ENCODE measurements around the gene GPSM1. TPM values are rescaled to one million over a fixed set of nuclear protein-coding genes. Genes with fewer than 3 reads are reported as not detected.
"Not testable (repeated sequence)": the region's sequence is repeated elsewhere in the genome, so short reads cannot be mapped to it uniquely, and the experiment has no call there.

Gene GPSM1
- total RNA-seq, 1 experiment from 2014 or later, result 92.9 TPM

DNA sequence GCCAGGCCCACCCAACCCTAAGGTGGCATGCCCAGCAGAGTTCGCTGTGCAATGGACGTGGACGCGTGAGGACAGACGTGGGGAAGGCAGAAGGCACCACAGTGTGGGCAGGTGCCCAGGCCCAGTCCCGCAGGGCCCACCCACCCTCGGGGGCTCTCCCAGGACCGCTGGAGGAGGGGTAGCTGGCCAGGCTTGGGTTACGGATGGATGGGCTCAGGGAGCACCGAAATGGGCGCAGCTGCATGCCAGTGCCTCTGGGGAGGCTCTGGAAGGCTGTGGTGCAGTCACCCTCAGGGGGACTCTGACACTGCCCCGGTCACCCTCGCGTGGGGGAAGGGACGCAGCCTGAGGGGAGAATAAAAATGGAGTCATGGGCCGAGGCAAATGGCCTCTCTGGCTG, 9.6 kb upstream of the GPSM1 start:
- no peak for DNase-seq (ENCODE audit: low spot score)

DNA sequence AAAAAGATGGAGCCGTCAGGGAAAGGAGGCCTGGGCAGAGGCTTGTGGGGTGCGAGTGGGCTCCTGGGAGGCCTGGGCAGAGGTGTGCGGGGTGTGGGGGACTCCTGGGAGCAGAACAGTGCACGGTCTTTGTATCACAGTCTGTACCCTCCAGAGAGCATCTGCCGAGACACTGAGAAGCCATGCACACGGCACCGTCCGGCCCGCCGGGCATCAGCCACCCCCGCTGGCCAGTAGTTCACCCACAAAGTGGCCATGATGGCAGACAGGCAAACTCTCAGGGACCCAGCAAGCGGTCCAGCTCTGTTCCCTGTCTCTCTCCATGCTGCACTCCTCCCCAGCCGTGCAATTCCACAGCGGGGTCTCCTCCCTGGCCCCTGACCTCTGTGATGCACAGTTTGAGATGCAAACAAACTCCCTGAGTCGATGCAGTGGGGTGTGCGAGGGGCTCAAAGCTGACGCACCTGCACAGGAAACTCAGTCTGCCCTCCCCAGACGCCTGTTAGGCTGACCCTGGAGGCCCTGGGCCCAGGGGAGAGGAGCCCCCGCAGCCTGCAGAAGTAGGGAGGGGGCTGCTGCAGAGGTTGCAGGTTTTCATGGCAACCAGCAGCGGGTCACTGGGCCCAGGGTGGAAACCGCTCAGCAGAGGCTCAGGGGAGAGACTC, 9.1 kb upstream of the GPSM1 start:
- DNase-seq (ENCODE audit: low spot score), result no peak

GRCh38 chr9:136318776-136319241, 8.5 kb upstream of the GPSM1 start:
- no peak for DNase-seq (ENCODE audit: low spot score)

GRCh38 chr9:136319244-136319643, 8.1 kb upstream of the GPSM1 start:
- not testable (repeated sequence) for DNase-seq (ENCODE audit: low spot score)

- not testable (repeated sequence) for DNase-seq (ENCODE audit: low spot score)
Observed at GRCh38 chr9:136319955-136320354, 7.4 kb upstream of the GPSM1 start.

DNA sequence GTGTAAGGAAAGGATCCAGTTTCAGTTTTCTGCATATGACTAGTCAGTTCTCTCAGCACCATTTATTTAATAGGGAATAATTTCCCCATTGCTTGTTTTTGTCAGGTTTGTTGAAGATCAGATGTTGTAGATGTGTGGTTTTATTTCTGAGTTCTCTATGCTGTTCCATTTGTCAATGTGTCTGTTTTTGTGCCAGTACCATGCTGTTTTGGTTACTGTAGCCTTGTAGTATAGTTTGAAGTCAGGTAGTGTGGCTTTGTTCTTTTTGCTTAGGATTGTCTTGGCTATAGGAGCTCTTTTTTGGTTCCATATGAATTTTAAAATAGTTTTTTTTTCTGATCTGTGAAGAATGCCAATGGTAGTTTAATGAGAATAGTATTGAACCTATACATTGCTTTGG, 6.4 kb upstream of the GPSM1 start:
- DNase-seq (ENCODE audit: low spot score), result not testable (repeated sequence)

DNA sequence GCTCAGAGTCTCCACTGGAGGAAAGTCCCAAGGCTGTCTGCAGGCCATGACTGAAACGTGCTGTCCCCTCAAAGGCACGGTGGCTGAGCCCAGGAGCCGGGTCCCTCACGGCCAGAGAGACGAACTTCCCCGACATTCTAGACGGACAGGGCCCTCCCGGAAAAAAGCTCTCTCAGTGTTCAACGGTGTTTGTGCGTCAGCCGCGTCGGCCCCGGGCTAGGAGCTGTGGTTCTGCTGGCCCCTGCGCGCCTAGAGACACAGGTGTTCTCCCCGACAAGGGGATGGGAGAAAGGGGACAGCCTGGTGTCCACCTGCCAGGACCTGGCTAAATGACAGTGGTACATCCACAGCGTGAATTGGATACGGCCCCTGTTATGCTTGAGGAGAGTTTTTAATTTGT, 5.8 kb upstream of the GPSM1 start:
- DNase-seq (ENCODE audit: low spot score), result no peak

DNA sequence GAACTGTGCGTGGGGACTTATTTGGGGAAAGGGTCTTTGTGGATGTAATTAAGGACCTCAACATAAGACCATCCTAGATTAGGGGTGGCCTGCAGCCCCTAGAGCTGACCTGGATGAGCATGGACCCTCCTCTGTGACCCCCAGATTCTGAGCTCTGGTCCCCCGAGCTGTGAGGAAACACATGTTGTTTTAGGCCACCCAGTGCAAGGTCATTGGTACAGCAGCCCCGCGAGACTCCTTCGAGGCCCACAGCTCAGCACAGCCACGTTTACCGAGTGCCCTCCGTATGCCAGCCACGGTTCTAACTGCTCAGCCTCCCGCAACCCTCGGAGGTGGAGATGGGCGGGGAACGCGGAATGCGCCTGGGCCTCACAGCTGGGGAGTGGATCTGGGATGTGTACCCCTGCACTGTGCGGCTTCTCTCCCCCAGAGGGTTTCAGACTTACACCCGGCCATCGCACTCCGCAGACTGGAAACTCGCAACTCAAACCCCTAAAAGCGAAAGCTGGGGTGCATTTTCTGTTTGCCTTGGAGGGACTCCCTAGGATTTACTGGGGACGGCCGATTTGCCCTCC, 4.5 kb upstream of the GPSM1 start:
- DNase-seq (ENCODE audit: low spot score), result no peak

GRCh38 chr9:136323371-136323789, 4.0 kb upstream of the GPSM1 start:
- no peak for DNase-seq (ENCODE audit: low spot score)

DNA sequence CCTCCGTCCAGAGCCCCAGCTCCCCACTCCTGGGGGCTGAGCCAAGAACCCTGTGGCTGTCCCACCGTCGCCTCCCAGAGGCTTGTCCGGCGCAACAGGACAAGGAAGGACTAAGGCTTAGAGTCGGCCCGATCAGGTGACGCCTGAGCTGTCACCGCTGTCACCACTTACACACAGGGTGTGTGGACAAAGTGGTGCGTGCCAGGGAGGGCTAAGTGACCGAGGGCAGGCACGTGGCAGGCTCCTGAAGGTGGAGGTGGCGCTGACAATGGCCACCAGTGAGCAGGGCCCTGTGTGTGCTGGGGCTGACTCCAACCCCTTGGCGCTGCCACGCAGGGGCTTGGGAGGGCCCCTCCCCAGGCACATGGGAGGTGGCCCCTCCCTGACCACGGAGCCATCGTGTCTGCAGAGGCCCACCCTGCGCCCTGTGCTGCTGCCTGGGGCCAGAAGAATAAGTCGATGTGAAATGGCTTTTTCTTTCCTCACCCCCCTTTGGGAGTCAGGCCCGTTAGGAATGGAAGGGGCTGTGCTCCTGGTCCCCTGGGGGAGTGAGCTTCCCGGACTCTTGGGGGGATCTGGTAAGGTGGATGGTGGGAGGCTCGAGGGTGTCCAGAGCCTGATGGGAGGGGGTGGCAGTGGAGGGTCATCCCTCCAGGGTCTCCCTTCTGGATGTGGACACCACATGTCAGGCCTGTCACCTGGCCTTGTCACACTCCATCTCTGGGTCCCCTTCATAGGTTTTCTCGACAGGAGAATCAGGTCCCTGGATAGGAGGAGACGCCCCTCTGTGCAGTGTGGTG, 2.6 kb upstream of the GPSM1 start:
- DNase-seq (ENCODE audit: low spot score), result no peak

DNA sequence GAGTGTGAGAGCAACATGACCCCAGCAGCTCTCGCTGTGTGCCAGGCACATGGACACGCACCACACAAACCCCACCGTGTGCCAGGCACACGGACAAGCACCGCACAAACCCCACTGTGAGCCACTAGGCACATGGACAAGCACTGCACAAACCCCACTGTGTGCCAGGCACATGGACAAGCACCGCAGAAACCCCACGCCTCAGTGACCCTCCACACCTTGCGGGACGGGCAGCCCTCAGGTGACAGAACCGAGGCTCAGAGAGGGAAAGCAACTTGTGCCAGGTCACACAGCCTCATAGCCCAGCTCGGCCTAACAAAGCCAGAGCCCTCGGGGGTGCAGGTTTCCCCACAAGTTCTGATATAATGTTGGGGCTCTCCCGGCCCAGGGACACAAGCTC, 2.0 kb upstream of the GPSM1 start:
- DNase-seq (ENCODE audit: low spot score), result no peak

GRCh38 chr9:136326061-136326760, 1.1 kb upstream of the GPSM1 start:
- peak; percentile 66 for DNase-seq (ENCODE audit: low spot score)

GRCh38 chr9:136326761-136327303, 507 bp upstream of the GPSM1 start:
- DNase-seq (ENCODE audit: low spot score), result no peak

- DNase-seq (ENCODE audit: low spot score), result no peak
Observed at GRCh38 chr9:136328011-136328621, 777 bp downstream of the GPSM1 start.

DNA sequence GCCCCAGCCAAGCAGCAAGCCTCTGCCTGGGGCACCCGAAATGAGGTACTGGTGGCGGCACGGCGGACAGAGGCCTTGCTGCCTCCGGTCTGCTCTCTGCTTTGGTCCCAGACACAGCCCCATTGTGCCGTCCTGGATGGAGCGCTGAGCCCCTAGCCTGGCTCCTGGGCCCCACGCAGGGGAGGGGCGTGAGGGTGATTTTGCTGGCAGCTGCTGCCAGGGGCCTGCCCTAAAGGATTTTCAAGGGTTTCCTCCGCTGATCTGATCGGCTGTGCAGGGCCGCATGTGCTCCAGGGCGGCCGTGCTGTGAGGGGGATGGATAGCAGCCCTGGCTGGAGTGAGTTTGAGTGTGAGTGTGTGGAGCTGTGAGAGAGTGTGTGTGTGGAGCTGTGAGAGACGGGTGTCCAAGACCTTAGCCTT, 1.3 kb downstream of the GPSM1 start:
- DNase-seq (ENCODE audit: low spot score), result no peak

GRCh38 chr9:136329211-136329627, 1.9 kb downstream of the GPSM1 start:
- DNase-seq (ENCODE audit: low spot score), result no peak

- no peak for DNase-seq (ENCODE audit: low spot score)
Observed at GRCh38 chr9:136329636-136330405, 2.5 kb downstream of the GPSM1 start.

- no peak for DNase-seq (ENCODE audit: low spot score)
Observed at GRCh38 chr9:136330406-136330990, 3.2 kb downstream of the GPSM1 start.

DNA sequence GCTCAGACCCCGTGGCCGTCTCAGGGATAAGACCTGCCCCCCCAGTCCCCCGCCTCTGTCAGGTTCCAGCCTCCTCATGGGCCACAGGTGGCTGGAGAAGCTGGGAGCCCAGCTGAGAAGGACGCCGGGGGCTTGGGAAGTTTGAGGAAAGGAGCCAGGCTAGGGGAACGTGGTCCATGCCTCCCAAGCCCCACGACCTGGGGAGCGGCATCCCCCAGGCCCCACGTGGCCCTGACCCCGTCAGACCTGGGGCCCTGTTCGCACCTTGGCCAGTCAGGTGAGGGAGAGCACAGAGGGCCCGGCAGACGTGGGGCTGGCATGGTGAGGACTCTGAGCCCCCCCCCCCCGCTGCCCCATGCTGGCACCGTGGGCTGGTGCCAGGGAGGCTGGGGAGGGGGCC, 3.7 kb downstream of the GPSM1 start:
- DNase-seq (ENCODE audit: low spot score), result no peak
